Ectodermal cell (in vitro differentiated cells): Measurements from ENCODE around the gene HYPK.
"Not testable (repeated sequence)": the region's sequence is repeated elsewhere in the genome, so short reads cannot be mapped to it uniquely, and the experiment has no call there.

ENCODE experiments used
- H3K27ac ChIP-seq: 2 replicates; pipeline ENCODE4 v1.7.0; 2013; ENCODE audit warnings: mild to moderate bottlenecking, low read depth, low read length; ENCODE audit not compliant: insufficient read depth, poor library complexity, severe bottlenecking
- H3K27me3 ChIP-seq: 2 replicates; pipeline ENCODE4 v1.7.0; 2013; ENCODE audit warnings: mild to moderate bottlenecking, low read length; ENCODE audit not compliant: insufficient read depth, control insufficient read depth, poor library complexity, severe bottlenecking
- H3K36me3 ChIP-seq: one replicate; pipeline ENCODE4 v1.7.0; 2013; ENCODE audit warnings: low read length; ENCODE audit not compliant: control insufficient read depth, insufficient read depth
- H3K4me1 ChIP-seq: one replicate; pipeline ENCODE4 v1.7.0; 2013; ENCODE audit warnings: low read length; ENCODE audit not compliant: control insufficient read depth, insufficient read depth
- H3K4me3 ChIP-seq: 2 replicates; pipeline ENCODE4 v1.7.0; 2013; ENCODE audit warnings: low read depth, low read length, control low read depth; ENCODE audit not compliant: insufficient read depth
- H3K9me3 ChIP-seq: 2 replicates; pipeline ENCODE4 v1.7.0; 2013; ENCODE audit warnings: mild to moderate bottlenecking, low read length, moderate library complexity; ENCODE audit not compliant: control insufficient read depth
- WGBS, 2 experiments: methylation state at CpG; one replicate each; pipeline ENCODE4 v1.1.7; 2013; ENCODE audit warnings: missing lambda C conversion rate in 2 of 2; 5-methylcytosine and 5-hydroxymethylcytosine counted together

HYPK gene

DNA sequence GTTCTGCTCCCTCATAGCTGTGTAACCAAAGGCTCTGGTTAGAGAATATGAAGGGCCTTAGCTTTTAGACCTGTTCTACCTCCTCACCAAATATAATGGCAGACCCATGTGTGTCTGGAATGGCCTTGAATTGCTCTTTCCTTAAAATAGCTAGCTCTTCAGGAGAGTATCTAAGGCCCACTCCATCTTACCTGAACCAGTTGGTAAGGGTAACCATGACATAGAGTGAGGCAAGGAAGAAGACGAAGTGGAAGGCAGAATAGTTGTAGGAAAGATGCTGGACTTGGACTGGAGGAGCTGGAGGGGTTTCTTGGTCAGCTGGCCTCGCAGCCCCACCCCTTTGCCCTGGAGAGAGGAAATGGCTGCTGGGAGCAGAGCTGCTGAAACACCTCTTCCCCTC, 5.2 kb upstream of the HYPK start:
- no peak overlapping the region for H3K27ac ChIP-seq
- no peaks in the 10 kb centered on the region for H3K27me3 ChIP-seq
- H3K9me3 ChIP-seq: no peaks in the 10 kb centered on the region
- peaks cover 15% of the 10 kb centered on the region for H3K36me3 ChIP-seq
- H3K4me3 ChIP-seq: no peak overlapping the region
- 93 to 95% methylated on average over 2 of the region's 2 CpGs for WGBS, 2 experiments
- H3K4me1 ChIP-seq: peaks cover 13% of the 10 kb centered on the region

DNA sequence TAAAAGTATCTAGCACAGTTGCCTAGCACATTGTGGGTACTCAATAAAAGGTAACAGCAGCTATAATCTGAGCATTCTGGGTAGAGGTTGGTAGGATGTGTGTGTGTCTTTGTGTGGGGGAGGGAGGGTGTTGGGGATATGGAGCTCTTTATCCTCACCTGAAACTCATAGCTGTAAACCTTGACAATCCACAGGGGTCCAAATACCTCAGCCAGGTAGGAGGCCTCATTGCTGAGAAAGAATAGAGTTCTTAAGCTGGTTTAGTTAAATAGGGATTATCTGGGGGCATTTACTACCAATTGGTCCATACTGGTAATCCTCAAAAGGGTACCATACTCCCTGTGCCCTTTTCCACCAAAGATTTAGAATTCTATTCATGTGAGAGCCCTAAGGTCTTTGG, 4.4 kb upstream of the HYPK start:
- H3K36me3 ChIP-seq: peaks cover 15% of the 10 kb centered on the region
- no peak overlapping the region for H3K27ac ChIP-seq

DNA sequence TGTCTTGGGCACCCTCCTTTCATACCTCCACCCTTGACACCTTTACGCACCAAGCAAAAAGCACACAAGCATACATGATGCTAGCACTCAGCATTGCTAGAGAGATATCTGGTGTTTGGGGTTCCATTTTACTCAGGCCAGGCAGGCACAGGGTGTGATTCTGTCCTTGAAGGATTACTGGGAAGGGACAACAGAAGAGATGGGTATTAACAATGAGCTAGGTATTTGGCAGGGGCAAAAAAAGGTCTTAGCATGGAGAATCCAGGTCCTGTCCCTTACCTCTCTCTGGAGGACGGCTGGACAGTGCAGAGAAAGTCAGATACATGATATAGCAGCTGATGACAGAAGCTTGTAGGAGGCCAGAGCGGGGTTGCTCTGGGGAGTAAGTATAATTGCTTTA, 3.8 kb upstream of the HYPK start:
- Histone ChIP-seq H3K27ac (no peak overlapping the region), H3K4me1 (peaks cover 14% of the 10 kb centered on the region), H3K9me3 (no peaks in the 10 kb centered on the region), H3K36me3 (peaks cover 15% of the 10 kb centered on the region), H3K27me3 (no peaks in the 10 kb centered on the region), H3K4me3 (no peak overlapping the region)
- WGBS, 2 experiments: 83 to 94% methylated on average over 2 to 3 of the region's 3 CpGs

More for the DNA sequence above, 4.4 kb upstream of the HYPK start:
- Histone ChIP-seq H3K9me3 (no peaks in the 10 kb centered on the region), H3K4me1 (peaks cover 14% of the 10 kb centered on the region), H3K4me3 (no peak overlapping the region), H3K27me3 (no peaks in the 10 kb centered on the region)

DNA sequence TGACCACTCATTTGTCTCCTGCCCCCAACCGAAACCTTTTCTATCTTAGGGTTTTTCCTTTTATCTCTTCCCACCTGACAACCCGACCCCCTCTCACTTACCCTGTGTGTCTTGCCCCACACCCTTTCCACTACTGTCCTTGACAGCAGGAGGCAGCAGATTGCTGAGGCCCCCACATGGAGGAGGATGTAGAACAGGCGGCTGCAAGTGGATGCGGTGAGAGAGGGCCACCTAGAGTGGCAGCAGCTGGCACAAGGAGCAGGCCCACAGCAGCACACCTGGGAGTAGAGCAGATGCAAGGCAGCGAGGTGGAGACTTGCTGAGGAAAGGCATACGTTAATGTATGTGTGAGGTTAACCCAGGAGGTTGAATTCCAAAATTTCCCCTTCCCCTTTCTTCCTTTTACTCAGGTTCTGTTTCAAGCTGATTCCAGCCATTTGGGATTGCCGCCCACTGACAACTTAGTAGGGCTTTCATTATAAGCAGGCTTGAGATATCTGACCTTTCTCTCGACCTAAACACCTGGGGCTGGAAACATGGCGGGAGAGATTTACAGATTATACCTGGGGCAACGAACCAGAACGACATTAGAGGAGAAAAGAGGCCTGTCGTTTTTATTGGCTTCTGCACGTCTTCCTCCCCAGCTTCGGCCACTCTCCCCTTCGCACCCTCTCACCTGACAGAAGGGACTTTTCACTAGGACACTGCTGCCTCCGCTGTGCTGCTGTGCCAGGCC, 1.0 kb upstream of the HYPK start:
- peaks cover 18% of the 10 kb centered on the region for H3K36me3 ChIP-seq
- no peaks in the 10 kb centered on the region for H3K27me3 ChIP-seq
- peak overlapping the region; percentile 78 for H3K27ac ChIP-seq
- peaks cover 9% of the 10 kb centered on the region for H3K4me1 ChIP-seq
- no peak overlapping the region for H3K4me3 ChIP-seq
- no peaks in the 10 kb centered on the region for H3K9me3 ChIP-seq
- WGBS, 2 experiments: 89 to 92% methylated on average over 15 to 16 of the region's 16 CpGs

GRCh38 chr15:43799945-43800285, 484 bp upstream of the HYPK start, which contains the start of gene SERINC4:
SERINC4 (minus strand) TSS chr15:43800220; CDS start chr15:43799986, 234 bp downstream.
- H3K4me1 ChIP-seq: peaks cover 9% of the 10 kb centered on the region
- no peaks in the 10 kb centered on the region for H3K27me3 ChIP-seq
- H3K36me3 ChIP-seq: peaks cover 24% of the 10 kb centered on the region
- 94 to 95% methylated on average over 8 of the region's 8 CpGs for WGBS, 2 experiments
- H3K27ac ChIP-seq: peak within 1 kb of the TSS; percentile 78
- H3K9me3 ChIP-seq: no peaks in the 10 kb centered on the region
- H3K4me3 ChIP-seq: peak within 1 kb of the TSS; percentile 71

DNA sequence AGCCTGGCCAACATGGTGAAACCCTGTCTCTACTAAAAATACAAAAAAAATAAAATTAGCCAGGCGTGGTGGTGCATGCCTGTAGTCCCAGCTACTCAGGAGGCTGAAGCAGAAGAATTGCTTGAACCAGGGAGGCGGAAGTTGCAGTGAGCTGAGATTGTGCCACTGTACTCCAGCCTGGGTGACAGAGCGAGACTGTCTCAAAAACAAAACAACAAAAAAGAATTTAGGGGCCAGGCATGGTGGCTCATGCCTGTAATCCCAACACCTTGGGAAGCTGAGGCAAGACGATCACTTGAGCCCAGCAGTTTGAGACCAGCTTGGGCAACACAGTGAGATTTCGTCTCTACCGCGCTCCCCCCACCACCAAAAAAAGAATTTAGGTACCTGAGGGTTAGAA, 2.3 kb downstream of the HYPK start:
- not testable (repeated sequence) for H3K4me1 ChIP-seq, H3K9me3 ChIP-seq, H3K27ac ChIP-seq, H3K27me3 ChIP-seq, H3K4me3 ChIP-seq
- 93 to 94% methylated on average over 7 of the region's 7 CpGs for WGBS, 2 experiments
- H3K36me3 ChIP-seq: peaks cover 43% of the 10 kb centered on the region

- H3K4me1 ChIP-seq: no peaks in the 10 kb centered on the region
- 96 to 97% methylated on average over 4 to 5 of the region's 5 CpGs for WGBS, 2 experiments
Measured at GRCh38 chr15:43808435-43808950, 8.1 kb downstream of the HYPK start.

DNA sequence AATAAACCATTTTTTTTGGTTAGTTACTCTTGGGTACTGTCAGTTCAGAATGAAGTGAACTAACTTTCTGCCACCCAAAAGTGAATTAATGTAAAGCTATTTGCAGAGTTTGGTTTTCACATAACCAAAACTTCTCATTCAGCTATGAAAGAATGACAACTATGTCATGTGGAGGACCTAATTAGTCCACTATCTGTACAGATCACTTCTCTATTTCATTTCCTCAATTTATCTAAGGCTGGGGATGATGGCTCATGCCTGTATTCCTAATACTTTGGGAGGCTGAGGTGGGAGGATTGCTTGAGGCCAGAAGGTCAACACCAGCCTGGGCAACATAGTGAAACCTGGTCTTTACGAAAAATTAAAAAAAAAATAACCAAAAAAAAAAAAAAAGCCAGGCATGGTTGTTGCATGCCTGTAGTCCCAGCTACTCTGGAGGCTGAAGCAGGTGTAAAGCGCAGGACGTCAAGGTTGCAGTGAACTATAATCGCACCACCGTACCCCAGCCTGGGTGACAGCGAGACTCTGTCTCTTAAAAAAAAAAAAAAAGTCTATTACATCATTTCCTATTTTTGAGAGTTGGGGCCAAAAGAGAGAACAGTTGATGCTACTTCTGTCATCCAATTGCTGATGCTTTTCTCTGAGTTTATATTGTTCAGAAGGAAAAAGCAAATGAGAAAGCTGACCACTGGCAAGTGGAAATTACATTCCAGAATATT, 8.7 kb downstream of the HYPK start:
- no peaks in the 10 kb centered on the region for H3K27me3 ChIP-seq
- WGBS, 2 experiments: 96 to 97% methylated on average over 6 of the region's 6 CpGs
- H3K4me3 ChIP-seq: no peak overlapping the region
- H3K27ac ChIP-seq: no peak overlapping the region
- no peaks in the 10 kb centered on the region for H3K9me3 ChIP-seq
- no peaks in the 10 kb centered on the region for H3K4me1 ChIP-seq
- H3K36me3 ChIP-seq: peaks cover 76% of the 10 kb centered on the region

More at GRCh38 chr15:43808435-43808950, 8.1 kb downstream of the HYPK start:
- no peaks in the 10 kb centered on the region for H3K27me3 ChIP-seq
- H3K36me3 ChIP-seq: peaks cover 77% of the 10 kb centered on the region
- H3K9me3 ChIP-seq: no peaks in the 10 kb centered on the region
- H3K4me3 ChIP-seq: no peak overlapping the region
- no peak overlapping the region for H3K27ac ChIP-seq

- 90 to 93% methylated on average over 5 of the region's 5 CpGs for WGBS, 2 experiments
- not testable (repeated sequence) for H3K27ac ChIP-seq, H3K4me3 ChIP-seq, H3K9me3 ChIP-seq, H3K4me1 ChIP-seq, H3K27me3 ChIP-seq
- peaks cover 44% of the 10 kb centered on the region for H3K36me3 ChIP-seq
Measured at GRCh38 chr15:43815064-43815463, 14.7 kb downstream of the HYPK start.

DNA sequence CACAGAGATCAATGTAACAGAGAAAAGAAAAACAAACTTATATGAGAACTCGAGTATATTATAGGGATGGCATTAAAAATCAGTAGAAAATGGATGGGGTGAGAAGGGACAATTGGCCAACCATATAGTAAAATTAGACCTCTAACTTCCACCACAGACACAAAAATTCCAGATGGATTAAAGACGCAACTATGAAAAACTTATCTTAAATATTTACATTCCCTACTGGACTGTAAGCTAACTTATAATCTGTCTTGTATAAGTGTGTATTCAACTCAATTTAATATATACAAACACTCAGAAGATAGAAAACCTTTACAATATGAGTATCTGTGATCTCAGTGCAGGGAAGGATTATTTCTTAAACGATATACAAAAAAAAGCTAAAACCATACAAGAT, 21.1 kb downstream of the HYPK start:
- no peaks in the 10 kb centered on the region for H3K27me3 ChIP-seq
- no peak overlapping the region for H3K4me3 ChIP-seq
- no peak overlapping the region for H3K27ac ChIP-seq
- WGBS, 2 experiments: 80 to 100% methylated on average over 1 of the region's 3 CpGs
- H3K9me3 ChIP-seq: no peaks in the 10 kb centered on the region
- peaks cover 6% of the 10 kb centered on the region for H3K4me1 ChIP-seq
- H3K36me3 ChIP-seq: peaks cover 6% of the 10 kb centered on the region
